Right forelimb (tissue), 1 donor: ENCODE measurements around the gene DGLUCY.
"Not testable (repeated sequence)": the region's sequence is repeated elsewhere in the genome, so short reads cannot be mapped to it uniquely, and the experiment has no call there.

Experiments
- DNase-seq: peaks from one replicate; pipeline ENCODE4 v3.0.0-alpha.2; 2018

DGLUCY gene

GRCh38 chr14:91108941-91109611, 4.8 kb upstream of the DGLUCY start:
- no peak for DNase-seq

- no peak for DNase-seq
Measured at GRCh38 chr14:91111443-91111842, 2.4 kb upstream of the DGLUCY start.

GRCh38 chr14:91112194-91112593, 1.7 kb upstream of the DGLUCY start:
- no peak for DNase-seq

GRCh38 chr14:91114079-91115065, 499 bp downstream of the DGLUCY start:
- no peak for DNase-seq

GRCh38 chr14:91115986-91116770, 2.3 kb downstream of the DGLUCY start:
- no peak for DNase-seq

GRCh38 chr14:91116913-91117588, 3.2 kb downstream of the DGLUCY start:
- no peak for DNase-seq

GRCh38 chr14:91117960-91118359, 4.1 kb downstream of the DGLUCY start:
- no peak for DNase-seq

GRCh38 chr14:91118511-91119068, 4.7 kb downstream of the DGLUCY start:
- DNase-seq: no peak

GRCh38 chr14:91119556-91120311, 5.9 kb downstream of the DGLUCY start:
- DNase-seq: no peak

- DNase-seq: no peak
Measured at GRCh38 chr14:91123201-91123600, 9.3 kb downstream of the DGLUCY start.

- DNase-seq: not testable (repeated sequence)
Measured at GRCh38 chr14:91124406-91125270, 10.8 kb downstream of the DGLUCY start.

- no peak for DNase-seq
Measured at GRCh38 chr14:91125271-91125660, 11.4 kb downstream of the DGLUCY start.

GRCh38 chr14:91125801-91126200, 11.9 kb downstream of the DGLUCY start:
- no peak for DNase-seq

- DNase-seq: no peak
Measured at GRCh38 chr14:91126761-91127160, 12.9 kb downstream of the DGLUCY start.

GRCh38 chr14:91127401-91127801, 13.5 kb downstream of the DGLUCY start:
- DNase-seq: no peak

- DNase-seq: no peak
Measured at GRCh38 chr14:91127924-91128323, 14.1 kb downstream of the DGLUCY start.

- no peak for DNase-seq
Measured at GRCh38 chr14:91128699-91129098, 14.8 kb downstream of the DGLUCY start.

- no peak for DNase-seq
Measured at GRCh38 chr14:91129261-91129660, 15.4 kb downstream of the DGLUCY start.

GRCh38 chr14:91135039-91135438, 21.2 kb downstream of the DGLUCY start:
- no peak for DNase-seq
